Measurements from ENCODE around the gene GPR84.
"Not testable (repeated sequence)": the region's sequence is repeated elsewhere in the genome, so short reads cannot be mapped to it uniquely, and the experiment has no call there.

The GPR84 gene

DNA sequence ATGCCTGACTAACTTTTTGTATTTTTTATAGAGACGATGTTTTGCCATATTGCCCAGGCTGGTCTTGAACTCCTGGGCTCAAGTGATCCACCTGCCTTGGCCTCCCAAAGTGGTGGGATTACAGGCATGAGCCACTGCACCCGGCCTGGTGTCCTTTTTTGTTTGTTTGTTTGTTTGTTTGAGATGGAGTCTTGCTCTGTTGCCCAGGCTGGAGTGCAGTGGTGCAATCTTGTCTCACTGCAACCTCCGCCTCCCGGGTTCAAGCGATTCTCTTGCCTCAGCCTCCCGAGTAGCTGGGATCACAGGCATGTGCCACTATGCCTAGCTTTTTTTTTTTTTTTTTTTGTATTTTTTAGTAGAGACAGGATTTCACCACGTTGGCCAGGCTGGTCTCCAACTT is 10.0 kb downstream of the GPR84 start:
- DNase-seq: not testable (repeated sequence)

DNA sequence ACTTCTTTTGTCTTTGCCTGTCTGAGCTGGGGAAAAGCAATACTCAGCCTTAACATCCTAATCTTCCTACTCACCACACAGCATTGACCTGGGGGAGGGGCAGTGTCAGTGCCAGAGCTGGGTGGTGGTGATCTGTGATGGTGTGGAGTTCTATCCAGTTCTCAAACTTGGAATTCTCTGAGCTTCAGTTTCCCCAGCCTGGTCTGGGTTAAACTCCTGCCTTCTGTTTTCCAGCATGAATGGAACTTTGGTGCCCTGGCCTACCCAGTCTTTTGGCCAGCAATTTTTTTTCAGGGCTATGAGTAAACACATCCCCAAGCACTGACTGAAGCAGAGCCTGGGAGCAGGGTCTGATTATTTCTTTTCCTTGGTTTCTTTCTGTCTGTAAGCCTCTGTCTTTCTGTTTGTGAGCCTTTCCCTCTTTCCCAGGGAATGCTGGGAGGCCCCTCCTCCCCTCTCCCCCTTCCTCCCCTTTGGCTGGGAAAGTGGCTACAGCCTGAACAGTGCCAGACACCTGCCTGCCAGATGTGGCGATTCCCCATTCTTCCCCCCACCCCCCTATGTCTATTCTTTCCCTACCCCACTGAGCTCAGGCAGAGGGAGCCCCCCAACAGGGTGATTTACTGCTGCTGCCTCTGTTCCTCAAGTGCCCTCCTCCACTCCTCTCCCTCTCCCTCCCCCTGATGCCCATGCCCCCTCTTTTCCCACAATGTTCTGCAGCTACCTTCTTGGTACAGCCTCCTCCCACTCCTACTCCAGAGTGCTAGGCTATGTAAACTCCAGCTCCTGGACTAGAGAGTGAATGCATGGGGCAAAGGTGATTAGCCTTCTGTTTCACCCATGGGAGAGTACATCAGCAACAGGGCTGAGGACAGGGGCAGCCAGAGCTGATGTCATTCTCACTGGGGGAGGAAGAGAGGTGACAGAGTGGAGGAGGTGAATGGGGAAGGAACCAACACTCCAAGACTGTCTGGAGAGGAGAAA is 11.1 kb downstream of the GPR84 start:
- peak; percentile 54 for DNase-seq

DNA sequence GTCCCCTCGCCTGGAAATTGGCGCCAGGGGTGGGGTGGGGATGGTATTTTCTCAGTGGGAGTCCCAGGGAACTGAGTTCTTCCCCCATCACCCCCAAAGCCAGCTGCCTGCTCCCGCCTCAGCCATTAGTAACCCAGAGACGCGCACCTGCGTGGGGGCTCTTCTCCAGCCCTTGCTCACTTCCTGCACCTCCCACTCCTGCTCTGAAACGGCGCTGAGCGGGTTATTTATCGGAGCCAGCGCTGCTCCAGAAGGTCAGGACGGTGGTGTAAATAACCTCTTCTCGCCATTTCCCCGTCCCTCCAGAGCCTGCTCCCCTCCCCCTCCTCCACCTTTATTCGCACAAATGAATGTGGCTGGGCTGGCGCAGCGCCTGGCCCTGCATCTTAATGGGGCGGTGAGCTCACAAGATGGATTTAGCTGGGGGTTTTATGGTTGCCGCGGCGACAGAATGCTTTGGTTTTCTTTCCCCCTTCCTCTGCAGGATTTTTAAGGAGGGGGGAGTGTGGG is 12.2 kb downstream of the GPR84 start:
- DNase-seq: no peak

DNA sequence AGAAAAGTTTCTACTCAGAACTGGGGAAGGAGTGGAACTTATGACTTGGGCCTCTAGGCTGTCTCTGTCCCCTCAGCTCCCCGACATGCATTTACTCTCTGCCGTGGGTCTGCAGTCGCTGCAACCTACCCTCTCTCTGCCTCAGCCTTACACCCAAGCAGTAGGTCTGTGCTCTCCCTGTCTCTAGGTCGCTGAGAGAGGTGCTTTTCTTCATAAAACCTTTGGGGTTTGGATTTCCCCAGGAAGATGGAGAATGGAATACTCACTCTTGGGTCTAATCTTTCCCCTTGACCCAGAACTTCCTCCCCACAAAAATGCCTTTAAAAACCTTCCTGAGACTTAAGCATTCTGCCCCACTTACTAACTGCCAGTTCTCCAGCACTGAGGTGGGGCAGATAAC is 12.9 kb downstream of the GPR84 start:
- no peak for DNase-seq

DNA sequence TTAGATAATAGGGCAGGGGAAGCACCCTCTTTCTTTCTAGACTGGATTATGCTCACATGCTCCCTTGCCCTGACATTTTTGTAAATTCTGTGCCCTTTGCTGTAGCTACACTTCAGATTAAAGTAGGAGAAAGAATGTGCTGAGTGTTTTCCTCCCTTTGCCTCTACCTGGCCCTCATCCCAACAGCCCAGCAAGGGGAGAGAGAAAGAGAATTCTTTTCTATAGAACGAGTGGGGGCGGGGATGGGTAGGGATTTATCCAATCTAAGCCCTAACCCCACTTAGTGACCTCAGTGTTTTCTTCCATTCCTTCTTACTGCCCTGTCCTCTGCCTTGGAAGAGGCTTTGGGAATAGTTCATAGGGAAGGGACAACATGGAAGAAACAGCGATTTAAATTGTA is 13.5 kb downstream of the GPR84 start:
- no peak for DNase-seq

DNA sequence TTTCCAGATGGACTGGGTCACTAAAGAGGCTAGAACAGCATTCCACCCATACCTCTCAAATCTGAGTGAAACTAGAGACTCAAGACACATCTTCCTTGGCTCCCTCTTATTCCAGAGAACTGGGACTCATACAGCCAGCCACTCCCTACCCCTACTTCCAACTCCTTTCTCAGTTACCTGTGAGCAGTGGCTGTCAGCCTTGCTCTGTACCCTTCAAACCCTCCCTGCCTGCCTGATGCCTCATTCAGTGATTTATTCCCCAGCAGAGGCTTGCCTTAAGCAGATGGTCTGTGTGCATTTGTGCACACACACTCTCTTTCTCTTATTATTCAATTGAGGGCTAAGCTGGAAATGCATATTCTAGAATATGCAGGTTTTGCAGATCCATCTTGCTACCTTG is 14.6 kb downstream of the GPR84 start:
- DNase-seq: no peak

DNA sequence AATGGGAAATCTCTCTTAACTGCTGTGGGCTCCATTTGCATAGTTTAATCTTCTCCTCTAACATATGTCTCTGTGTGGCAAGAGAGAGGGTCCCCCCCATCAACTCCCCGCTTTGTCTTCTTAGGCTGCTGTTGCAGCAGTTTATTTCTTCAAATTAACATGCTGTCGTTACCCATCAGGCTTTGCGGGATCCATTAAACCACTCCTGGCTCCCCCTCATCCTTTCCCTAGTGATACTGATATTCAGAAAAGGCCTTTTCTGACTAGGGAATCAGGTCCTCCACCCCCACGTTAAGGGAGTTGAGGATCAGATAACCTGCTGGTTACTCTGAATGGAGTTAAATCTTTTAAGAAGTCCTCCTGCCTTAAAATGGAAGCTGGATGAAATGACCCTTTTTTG is 15.2 kb downstream of the GPR84 start:
- DNase-seq: no peak

DNA sequence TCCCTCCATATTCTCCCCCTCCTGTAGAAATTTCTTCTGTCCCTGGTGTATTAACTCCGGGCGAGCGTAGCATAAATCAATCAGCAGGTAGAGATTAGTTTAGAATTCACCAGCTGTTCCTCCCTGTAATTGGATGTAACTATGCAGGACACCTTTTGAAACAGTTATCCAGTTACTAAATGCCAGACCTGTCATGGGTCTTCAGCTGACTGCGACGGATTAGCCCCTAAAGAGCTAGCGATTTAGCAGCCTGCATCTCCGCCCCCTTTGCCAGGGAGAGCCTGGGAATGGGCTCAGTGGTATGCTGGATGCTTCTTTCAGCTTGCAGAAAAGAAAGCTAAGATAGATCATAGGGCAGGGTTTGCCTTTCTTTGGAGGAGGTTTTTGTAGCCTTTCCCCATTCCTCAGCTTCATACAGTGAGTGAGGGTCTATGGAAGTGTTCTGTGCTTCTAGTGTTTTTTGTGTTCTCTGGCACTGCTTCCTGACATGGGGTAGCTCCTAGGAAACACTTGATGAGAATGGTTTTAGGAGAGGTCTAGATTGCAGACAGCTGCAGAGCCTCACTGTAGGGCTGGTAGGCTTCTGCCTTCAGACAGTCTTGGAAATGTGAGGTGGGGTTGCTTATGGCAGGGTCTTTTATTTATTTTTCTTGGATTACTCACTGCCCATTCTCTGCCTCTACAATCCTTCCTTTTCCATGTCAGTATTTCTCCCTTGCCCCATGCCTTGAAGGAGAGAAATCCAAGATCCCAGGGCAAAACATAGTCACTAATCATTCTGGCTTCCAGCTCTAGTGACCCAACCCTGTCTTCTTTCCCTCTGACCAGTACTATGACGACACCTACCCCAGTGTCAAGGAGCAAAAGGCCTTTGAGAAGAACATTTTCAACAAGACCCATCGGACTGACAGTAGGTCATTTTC is 22.6 kb downstream of the GPR84 start:
- no peak for DNase-seq

DNA sequence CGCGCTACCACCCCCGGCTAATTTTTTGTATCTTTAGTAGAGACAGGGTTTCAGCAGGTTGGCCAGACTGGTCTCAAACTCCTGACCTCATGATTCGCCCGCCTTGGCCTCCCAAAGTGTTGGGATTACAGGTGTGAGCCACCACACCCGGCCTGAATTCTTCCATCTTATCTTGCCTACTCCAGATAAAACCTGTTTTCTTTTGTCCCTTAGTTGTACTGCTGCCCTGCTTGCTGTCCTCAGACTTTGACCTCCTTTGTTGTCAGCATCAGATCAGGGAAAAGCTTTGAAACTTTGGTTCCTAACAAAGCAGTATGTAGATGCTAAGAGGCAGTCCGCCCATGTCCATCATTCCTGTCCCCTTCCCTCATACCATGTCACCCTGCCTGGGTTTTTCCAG is 23.4 kb downstream of the GPR84 start:
- DNase-seq: no peak

DNA sequence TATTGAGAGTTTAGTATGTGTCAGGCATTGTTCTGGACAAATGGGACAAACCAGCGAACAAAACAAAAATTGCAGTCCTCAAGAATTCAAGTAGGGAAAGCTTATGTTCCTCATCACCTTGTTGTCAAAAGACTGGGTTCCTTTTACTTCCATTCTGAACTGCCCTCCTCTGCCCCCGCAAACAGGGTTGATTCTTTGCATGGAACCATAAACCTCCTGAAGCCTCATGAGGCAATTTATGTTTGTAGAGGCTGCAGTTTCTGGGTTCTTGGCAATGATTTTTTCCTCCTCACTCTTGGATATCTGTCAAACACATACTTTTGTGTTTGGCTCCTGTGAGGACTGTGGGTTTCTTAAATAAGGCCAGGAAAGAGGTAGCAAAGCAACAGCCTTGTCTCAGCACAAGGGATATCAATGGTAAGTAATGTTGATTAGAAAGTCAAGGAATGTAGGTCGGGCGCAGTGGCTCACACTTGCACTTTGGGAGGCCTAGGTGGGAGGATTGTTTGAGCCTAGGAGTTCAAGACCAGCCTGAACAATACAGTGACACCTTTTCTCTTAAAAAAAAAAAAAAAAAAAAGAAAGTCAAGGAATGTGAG is 25.5 kb downstream of the GPR84 start:
- DNase-seq: no peak

DNA sequence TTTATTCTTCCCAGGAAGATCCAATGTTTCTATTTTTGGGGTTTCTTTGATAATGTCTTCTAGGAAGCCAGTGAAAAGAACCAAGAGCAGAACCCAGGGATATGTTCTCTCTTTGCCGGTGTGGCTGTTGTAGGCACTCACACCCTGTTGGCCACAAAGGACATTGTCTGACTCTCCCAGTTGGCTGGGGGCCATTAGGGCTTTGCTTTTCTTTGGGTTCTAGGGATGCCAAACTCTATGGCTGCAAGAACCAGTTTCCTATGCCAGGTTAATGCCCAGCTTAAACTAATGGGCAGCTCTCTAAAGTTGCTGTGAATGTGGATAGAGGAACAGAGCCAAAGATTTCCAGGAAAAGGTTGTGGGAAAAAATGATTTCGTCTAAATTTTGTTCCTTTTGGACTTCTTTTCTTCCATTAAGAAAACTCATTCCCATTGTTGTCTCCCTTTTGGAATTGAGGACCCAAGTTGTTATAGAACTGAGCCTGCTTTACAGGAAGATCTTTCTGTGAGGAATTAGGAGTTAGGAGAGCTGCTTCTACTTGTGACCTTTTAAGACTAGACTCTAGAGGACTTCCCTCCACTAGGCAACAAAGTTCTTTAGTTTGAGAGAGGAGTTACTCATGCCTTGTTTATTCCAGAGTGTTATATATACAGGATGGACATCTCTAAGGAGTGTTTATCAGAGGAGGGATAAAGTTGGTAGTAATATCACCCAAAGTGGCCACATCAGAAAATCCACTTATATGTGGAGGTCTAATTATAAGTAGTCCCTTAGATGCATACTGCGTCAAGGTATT is 26.2 kb downstream of the GPR84 start:
- DNase-seq: no peak

DNA sequence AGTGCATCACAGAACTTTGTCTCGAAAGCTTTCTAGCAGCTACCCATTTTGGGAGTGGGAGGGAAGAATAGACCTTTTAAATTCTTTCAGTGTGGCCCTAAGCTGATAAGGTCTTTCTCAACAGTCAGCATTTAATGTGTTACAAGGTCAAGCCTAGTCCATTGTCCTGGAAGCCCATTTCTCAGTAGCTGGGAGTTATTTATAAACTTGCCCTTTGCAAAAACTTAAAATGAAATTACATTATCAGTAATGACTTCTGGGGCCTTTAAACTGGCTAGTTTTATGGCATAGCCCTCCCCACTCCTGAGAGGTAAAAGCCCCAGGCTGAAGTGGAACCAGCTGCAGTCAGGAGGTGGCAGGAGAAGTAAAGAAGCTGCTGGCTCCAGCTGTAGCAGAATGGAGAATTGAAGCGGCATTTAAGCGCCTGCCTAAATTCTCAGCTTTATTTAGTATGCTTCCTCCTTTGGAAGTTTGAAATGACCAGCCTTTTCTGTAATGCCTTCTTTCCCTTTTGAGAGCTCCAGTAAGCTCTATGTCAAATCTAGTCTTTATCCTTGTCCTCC is 26.9 kb downstream of the GPR84 start:
- DNase-seq: no peak

DNA sequence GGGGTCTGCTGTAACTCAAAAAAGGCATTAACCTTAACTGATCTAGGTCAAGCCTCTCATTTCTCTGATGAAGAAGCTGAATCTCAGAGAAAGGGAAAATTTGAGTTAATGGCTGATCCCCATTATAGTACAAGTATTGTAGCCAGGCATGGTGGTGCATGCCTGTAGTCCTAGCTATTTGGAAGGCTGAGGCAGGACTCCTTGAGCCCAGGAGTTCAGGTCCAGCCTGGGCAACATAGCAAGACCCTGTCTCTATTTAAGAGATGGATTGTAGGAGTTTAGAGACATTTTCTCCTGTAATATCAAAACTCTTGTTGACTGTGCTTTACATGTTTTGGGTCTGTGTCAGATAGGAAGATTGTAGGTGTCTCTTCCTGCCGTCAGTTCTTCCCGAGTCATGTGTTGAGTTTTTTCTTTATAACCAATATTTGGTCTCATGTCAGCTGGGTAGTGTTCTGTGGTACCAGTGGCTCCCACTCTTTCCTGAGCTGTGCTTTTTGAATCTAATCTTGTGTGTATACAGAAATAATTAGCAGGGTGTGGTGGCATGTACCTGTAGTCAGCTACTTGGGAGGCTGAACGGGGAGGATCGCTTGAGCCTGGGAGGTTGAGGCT is 30.8 kb downstream of the GPR84 start:
- DNase-seq: no peak

DNA sequence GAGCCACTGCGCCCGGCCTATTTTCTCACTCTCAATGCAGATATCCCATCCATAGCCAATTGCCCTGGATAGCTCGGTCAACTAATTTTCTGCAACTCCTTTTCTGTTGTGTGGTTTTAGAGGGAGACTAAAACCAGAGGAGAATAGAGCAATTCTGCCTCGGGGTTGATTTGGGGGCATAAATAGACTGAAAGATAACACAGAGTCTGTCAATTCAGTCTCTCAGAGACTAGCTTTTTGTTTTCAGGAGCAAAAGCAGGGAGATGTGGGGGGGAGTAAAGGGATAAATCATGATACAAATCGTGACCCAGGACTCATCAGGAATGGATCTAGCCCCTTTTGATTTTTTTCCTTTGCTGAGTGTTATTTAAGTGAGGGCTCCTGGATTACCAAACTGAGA is 32.8 kb downstream of the GPR84 start:
- DNase-seq: no peak

DNA sequence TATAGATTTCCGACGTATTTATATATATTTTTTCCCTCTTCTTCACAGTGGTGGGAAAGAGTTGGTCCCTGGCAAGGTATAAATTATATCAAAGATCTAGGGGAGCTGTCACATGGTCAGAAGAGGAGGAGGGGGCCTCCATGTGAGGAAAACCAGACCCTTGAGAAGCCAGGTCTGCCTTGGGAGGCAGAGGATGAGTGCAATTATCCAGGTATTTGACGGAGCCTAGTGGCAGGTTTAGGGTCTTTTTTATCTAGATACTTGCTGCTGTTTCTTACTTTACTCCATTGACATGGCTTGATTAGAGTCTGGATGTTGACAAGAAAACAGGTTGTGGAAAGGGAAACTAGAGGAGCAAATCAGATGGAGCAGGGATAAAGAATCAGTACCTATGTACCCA is 33.8 kb downstream of the GPR84 start:
- DNase-seq: no peak

DNA sequence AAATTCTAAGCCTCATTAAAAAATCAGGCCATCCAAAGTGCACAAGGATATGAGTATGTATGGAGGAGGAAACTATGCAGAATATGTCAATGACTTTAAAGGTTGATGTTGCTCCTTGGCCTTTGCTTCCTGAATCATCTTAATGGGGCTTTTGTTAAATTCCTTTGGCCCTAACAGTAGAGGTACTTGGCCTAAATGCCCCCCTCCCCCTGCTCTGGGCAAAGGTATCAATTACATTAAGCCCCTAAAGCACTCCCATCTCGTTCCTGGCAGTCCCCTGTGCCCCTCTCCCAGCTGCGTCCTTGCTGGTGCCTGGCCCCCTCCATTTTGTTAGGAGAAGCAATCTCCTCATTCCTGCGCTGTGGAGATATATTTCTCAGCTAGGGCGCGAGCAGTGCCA is 34.5 kb downstream of the GPR84 start:
- no peak for DNase-seq

DNA sequence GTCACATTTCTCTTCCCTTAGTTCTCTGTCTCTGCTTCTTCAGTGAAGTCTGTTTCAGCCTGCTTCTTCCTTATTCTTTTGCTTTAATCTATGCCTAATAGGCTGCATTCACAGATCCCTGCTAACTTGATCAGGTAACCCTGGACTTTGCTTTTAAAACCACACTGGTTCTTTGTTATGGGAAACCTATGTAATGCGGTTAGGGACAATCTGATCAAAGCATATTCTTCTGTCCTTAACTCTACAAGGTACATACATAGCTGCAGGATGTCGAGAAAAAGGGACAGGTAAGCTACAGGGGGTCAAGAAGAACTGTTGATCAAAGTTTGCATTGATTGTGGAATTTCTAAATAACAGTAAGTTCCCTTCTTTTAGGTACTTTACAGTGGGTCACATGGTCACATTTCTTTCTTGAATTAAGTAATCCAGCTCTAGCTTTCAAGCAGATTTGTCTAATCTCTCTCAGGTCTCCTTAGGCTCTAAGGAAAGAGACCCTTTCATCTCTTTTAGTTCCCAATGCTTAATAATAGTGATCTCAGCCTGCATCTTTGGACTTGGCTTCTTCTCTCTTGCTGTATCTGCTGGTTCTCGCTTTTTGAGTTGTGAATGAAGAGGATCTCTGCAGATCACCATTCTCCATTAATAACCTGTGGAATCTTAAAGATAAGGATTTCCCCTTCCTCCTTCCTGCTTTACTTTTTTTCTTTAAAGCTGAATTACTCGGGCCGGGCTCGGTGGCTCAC is 35.5 kb downstream of the GPR84 start:
- DNase-seq: no peak

DNA sequence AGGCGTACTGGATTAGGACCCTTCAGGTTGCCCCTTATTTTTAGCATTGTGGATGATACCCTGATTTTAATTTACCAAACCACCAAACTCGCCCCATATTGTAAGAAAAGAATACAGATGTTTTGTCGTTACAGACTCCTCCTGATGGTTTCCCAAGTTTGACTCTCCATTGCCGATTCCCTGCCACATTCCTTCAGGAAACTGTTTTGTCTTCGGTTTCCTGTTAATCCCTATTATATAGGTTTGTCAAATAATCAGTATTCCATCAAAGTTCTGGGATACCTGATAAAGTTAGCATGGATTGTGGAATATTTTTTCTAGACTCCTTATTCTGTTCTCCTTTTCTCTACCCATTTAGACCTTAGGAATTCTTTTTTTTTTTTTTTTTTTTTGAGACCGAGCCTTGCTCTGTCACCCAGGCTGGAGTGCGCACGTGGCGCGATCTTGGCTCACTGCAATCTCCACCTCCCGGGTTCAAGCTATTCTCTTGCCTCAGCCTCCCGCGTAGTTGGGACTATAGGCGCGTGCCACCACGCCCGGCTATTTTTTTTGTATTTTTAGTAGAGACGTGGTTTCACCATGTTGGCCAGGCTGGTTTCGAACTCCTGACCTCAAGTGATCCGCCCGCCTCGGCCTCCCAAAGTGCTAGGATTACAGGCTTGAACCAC is 38.7 kb downstream of the GPR84 start:
- DNase-seq: not testable (repeated sequence)

DNA sequence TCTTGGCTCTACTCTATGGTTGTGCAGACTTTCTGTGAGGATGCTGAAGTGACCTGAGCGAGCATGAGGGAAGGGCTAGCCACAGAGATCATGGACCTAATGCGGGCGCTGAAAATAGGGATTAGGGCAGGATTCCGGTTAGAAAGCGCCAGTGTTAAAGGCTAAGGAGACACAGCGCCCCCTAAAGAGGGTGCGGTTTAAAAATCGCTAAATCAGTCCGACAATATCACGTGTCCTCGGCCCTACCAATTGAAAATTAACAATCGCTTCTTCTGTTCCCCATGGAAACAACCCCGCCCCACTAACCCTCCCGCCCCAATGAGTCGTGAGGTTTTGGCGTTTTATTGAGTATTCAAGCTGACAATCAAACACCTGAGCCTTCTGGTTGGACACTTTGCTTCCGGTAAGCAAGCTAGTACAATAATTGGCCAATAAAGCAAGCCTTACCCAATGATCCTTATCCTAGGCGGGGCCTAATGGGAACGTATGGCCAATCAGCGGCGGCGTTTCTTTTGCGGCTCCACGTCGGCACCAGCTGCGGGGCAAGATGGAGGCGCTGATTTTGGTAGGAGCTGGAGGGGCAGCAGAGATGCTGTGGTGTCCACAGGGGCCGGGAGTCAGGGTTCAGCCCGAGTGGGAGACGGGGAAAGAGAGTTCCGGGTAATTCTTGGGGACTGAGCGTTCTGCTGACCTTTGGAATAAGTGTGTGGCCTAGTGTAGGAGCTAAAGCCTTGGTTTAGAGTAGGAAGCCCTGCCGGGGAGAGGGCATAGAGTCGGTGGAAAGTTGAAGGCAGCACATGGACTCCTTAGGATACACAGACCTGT is 39.5 kb downstream of the GPR84 start, which contains the start of gene COPZ1:
Gene COPZ1 (plus strand): TSS at position 515 of the 825 bp plus-strand sequence. CDS start 33 bp downstream, at position 548.
- DNase-seq: peak; percentile 100
